Amniotic epithelial cell (primary cell): ENCODE results near the gene DLG4.
A peak's percentile ranks its signal among the peaks of the same experiment; 100 is the strongest.

Experiments
- DNase-seq: peaks from one replicate; pipeline ENCODE4 v3.0.0-alpha.2; 2010; ENCODE audit warnings: low read depth

The DLG4 gene

DNA sequence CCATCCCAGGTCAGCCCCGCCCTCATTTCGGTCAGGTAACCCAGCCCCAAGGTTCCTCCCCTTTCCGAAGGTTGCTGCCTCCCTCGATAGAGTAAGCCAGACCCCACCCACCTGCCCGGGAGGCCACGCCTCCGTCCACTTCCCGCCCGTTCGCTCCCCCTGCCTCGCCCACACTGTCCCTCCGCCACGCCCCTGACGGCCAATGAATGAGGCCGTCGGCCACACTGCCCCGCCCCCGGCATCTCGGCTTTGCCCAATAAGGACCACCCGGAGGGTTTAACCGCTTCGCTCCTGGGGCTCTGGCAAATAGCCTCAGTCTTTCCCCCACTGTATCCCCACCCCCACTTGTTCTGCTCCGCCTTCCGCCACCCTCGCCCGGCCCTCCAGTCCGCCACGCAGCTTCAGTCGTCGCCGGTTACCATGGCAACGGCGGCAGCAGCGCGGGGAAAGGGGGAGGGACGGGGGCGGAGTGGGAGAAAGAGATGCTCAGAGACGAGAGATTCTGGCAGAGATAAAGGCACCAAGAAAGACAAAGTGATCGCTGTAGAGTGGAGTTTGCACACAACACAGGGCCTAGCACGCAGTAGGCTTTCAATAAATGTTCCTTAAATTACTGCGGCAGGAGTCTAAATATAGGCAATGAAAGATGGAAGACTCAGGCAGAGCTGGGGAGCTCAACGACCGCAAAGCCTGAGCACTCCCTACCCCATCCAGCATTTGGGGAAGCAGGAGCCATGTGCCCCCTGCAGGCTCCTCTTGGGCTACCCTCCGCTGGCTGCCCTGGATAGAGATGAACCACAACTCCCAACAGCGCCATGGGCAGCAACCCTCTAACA lies 5.1 kb downstream of the DLG4 start:
- DNase-seq = peak; percentile 95

DNA sequence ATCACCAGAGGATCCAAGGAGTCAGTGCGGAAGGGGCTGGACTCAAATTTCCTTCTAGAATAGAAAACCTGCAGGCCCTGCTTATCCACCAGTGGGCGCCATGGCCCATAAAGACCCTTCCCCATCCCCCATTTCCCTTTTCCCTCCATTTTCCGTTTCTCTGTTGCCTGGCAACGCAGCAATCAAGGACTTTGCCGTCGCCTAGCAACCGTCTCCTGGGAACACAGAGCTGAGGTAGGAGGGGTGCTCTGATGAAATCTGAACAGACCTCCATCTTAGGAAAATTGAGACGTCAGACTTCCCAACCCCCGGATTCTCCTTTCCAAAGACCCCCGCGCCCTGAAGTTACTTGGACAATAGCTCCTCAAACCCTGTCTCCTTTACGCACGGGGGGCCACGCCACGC lies 5.7 kb downstream of the DLG4 start:
- peak; percentile 82 for DNase-seq

DNA sequence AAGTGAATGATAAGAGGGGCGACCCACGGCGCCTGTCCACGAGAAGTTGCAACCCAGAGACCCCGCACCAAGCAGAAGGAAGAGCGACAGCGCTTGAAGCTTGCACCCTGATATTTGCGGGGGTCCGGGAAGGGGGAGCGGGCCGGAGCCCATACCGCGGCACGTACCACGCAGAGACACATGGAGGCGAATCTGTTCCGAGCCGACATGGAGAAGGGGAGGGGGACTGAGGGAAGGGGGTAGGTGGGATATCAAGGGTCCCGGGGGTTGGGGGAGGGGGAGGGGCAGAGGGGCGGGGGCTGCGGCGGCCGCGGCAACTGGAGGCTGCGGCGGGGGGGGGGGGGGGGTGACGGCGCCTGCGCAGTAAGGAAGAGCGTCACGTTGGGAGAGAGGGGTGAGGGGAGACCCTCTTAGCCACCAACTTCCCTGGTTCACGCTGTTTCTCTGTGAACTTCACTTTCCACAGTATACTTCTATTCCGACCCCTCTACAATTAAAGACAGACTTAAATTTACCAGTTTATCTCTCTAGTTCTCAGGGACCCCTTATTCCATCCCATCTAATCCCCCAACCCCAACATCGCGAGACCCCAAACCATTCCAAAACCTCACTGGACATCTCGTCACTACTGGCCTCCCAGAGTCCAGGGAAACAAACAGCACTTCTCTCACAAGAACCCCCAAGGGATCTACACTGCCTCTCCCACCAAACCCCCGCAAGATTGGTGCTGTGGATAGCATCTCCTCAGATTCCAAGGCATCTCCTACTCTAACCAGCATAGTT lies 8.0 kb downstream of the DLG4 start:
- DNase-seq = no peak

DNA sequence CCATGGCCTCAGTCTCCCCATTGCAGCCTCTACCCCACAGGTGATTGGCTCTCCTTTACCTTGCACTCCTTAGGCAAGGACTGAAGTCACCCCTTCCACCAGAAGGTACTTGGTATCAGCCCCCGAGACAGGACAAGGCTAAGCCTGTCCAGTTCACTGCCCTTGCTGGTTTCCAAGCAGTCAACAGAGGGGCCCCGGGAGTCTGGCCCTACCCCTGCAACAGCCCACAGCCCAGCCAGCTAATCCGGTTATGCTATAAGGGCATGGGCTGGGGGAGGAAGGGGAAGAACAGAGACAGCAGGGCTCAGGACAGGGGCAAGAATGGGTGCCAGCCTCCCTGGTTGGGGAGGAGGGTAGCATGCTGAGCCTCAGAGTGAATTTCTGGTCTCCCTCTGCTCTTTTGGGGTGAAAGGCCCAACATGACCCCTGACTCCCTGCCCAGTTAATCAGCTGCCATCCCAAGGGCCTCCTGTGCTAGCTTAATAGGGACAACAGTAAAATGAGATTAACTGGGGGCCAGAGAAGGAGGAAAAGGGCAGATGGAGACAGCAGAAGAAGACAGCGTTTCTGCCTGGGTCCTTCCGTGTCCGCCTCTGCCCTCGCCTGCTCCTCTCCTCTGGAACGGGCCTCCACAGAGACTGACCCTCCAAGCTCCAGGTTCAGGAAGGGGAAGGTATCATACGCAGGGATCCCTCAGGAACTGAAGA lies 10.7 kb downstream of the DLG4 start:
- no peak for DNase-seq

DNA sequence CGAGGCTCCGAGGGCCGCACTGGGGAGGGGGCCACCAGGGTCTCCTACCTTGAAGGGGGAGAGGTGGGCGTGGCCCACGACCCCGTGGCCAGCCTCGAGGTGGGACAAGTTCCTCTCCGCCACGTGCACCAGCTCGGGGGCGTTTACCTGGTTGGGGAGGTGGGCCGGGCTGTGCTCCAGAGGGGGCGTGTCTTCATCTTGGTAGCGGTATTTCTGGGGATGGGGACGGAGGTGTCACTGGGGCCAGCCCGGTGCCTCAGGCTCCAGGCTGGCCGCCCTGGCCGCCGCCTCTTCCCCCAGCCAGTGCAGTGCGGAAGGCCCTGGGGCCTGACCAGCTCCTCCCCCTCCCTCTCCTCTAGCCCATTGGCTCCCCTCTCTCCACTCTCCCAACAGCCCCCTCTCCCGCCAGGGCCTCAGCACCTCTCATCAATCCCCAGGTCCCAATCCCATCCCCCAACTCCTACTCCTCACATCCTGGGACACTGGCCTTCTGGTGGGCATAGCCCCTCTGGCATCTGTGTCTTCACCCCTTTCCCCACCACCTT lies 11.5 kb downstream of the DLG4 start:
- DNase-seq = no peak

DNA sequence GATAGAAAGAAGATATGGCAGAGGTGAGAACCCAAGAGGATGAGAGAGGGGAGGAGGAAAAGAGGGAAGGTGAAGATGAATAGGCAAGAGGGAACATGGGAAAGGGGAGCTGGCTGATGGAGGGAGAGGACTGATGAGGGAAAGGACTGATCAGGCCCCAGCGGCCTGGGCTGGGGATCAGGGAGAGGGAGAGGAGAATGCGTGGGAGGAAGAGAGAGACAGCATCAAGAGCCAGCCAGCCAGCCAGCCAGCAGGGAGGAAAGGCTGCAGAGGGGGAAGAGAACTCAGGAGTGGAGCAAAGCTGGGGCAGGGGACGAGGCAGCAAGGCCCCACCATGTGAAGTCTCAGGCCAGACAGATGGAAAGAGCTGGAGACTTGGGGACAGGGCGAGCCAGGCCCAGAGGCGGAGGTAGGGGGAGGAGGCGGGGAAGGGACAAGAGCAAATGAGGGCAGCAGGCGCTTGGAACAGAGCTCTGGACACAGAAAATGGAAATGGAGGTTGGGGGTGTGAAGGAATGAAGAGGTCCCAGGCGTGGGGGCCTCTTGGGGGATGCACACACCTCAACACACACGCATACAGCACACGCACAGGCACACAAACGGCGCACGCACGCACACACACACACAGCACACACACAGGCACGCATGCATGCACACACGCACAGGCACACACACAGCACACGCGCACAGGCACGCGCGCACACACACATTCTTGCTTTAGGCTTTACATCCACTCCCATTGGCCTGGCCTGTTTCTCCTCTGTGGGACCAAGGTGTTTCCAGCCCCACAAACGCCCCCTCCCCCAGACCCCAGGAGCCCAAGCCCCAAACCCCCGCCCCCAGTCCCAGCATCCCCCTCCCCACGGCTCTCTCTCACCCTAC lies 12.3 kb downstream of the DLG4 start:
- peak; percentile 61 for DNase-seq

DNA sequence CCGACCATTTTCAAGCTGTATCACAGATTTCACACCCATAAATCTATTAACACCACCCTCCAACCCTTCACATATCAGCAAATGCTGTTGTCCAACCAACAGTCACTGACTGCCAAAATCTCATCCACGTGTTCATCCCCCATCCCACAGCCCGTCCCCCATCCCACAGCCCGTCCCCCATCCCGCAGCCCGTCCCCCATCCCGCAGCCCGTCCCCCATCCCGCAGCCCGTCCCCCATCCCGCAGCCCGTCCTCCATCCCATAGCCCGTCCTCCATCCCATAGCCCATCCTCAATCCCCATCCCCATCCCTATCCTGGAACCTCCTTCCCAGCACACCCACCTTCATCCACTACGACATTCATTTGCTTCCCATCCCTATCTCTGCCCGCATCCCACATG lies 14.1 kb downstream of the DLG4 start:
- DNase-seq = no peak

DNA sequence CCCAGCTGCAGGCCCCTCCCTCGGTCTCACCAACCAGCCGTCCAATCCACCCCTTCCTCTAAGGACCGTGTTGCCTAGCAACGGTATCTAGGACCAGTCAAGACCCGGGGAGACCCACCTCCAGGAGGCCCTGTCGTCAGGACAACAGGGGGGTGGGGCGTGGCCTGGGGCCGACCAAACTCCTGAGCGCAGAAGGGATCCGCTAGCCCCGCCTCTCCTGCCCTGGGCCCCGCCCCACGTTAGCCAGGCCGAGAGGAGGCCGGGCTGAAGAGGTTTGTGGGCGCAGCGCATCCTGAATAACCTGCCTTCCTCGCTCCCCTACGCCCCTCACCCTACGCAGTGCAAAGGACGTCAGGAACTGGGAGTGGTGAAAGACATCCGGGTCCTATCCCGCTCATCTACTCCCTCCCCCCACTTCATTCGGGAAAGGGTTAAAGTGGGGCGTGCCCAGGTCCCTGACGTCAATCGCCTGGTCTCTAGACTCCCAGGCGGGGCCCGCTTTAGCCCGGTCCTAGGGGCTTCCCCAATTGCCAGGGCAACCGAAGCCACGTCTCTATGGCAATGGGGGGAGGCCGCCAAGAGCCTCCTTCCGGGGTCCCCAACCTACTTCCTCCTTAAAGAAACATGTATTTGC lies 14.7 kb downstream of the DLG4 start:
- peak; percentile 83 for DNase-seq

DNA sequence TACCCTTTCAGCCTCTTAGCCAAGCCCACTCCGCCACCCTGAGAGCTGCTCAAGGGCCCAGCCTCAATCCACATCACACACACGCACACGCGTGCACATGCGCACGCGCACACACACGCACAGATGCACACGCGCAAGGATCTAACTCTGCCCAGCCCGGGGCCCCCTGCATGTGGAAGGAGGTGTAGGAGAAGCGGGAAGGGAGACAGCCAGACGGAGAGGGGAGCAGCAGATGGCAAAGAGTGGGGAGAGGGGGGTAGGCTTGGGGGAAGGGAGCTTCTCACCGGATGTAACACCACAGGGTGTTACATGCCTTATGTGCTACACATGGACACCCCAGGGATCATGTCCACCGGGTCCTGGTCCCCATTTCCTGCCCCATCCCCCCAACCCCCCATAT lies 15.3 kb downstream of the DLG4 start:
- no peak for DNase-seq

DNA sequence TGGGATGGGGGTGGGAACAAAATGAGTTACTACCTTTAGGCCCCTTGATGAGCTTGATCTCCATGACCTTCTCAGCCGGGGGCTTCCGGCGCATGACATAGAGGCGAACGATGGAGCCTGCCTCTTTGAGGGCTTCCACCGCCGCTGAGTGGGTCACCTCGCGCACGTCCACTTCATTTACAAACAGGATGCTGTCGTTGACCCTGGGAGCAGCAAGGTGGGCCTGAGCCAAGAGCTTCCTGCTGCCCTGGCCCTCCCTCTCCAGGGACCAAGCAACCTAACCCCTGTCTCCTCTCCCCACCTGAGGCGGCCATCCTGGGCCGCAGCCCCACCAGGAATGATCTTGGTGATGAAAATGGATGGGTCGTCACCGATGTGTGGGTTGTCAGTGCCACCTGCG lies 16.2 kb downstream of the DLG4 start:
- DNase-seq = no peak

DNA sequence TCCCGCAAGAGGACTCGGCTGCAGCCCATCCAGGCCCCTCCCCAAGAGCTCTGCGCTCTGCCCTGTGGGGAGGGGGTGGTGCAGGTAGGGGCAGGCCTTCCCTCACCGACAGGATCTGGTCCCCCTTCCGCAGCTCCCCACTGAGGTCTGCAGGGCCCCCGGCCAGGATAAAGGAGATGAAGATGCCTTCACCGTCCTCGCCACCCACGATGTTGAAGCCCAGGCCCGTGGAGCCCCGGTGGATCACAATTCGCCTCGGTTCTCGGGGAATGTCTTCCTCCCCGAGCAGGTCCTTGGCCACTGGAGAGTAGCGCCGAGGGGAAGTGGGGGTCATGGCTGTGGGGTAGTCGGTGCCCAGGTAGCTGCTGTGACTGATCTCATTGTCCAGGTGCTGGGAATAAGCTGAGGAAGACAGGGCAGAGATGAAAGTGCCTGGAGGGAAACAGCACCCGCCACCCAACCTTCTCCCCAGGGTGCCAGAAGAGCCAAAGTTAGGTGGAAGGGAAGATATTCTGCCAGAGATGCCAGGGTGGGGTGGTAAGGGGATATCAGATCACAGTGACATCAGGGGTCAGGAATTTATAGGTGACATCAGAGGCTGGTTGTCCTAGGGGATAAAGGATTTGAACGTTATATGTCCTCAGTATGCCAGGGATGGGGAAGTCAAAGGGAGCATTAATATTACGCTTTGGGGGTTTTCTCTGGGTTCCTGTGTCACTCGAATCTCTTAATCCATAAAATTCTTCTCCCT lies 22.8 kb downstream of the DLG4 start:
- DNase-seq = no peak

DNA sequence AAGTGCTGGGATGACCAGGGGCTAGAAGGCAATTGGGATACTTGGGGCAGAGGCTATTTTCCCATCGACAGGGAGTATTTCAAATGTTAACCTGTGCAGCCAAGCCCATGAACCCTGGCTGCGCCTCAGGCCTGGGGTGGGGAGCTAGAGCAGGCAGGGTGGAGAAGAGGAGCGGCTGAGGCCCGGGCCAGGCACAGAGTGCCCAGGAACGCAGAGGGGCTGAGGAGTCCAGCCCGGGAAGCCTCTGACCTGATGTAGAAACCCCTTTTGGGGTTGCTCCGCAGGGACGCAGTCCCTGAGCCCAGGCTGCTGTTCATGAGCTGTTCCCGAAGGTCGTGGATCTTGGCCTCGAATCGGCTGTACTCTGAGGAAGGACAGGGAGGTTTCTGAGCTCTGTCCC lies 23.7 kb downstream of the DLG4 start:
- DNase-seq = no peak

DNA sequence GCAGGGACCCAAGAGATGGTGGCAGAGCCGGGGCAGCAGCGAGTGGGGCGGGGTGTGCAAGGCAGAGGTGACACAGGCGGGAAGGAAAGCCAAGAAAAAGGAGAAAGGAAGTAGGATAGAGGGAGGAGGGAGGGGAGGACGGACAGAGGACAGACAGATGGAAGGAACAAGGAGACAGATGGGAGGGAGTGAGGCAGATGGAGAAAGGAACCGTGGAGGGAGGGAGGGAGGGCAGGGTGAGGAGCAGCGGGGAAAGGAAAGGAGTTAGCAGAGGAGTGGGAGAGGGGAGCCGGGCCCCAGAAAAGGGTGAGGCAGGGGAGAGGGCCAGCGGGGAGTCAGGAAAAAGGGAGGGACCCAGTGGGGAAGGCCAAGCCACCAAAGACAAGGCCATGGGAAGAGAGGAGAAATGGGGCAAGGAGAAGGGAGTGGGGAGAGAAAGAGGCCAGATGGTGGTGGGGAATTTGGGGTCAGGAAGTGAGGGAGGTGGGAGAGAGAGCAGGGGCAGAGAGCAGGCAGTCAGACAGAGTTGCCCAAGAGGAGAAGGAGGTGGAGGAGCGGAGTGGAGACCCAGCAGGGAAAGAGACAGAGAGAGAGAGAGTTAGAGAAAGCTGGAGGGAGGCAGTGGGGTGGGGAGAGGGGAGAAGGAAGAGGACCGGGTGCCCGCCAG lies 27.2 kb downstream of the DLG4 start:
- DNase-seq = no peak

DNA sequence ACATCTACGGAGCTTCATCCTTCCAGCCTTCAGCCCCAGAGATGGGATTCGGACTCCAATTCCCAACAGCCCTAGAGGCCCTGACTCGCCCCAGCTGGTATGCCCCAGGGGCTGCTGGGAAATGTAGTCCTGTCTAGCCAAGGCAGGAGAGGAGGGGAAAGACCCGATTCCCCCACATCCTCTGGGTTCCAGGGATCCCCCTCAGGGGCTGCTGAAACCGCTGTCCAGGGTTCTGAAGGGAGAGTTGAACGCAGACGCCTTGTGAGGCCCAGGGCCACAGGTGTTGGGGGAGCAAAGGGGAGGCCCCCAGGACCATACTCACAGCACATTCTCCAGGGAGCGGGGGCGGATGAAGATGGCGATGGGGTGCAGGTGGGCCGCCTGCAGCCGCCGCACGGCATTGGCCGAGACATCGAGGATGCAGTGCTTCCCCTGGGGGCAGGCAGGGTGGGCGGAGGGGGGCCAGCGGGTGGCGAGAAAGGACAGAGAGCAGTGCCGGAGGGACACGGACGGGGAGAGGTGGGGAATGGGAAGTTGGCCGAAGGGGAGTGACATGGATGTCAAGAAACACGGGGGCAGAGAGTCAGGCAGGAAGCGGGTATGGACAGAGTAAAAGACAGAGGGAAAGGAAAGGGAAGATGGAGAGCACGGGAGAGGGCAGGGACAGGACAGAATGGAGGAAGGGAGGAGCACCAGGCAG lies 27.9 kb downstream of the DLG4 start:
- DNase-seq = peak; percentile 29

DNA sequence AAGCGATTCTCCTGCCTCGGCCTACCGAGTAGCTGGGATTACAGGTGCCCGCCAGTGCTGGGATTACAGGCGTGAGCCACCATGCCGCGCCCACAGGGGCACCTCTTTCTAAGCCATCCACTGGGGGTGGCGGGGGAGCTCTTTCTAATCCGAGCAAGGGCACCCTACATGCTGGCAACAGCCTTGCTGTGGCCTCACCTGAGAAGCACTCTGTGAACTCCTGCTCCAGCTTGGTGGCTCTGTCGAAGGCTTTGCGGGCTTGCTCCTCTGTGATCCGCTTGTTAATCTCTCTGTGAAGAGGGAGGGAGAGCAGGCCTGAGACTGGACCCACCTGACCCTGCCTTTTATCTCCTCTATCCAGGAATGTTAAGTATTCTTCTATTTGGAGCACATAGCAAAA lies 28.6 kb downstream of the DLG4 start:
- no peak for DNase-seq

DNA sequence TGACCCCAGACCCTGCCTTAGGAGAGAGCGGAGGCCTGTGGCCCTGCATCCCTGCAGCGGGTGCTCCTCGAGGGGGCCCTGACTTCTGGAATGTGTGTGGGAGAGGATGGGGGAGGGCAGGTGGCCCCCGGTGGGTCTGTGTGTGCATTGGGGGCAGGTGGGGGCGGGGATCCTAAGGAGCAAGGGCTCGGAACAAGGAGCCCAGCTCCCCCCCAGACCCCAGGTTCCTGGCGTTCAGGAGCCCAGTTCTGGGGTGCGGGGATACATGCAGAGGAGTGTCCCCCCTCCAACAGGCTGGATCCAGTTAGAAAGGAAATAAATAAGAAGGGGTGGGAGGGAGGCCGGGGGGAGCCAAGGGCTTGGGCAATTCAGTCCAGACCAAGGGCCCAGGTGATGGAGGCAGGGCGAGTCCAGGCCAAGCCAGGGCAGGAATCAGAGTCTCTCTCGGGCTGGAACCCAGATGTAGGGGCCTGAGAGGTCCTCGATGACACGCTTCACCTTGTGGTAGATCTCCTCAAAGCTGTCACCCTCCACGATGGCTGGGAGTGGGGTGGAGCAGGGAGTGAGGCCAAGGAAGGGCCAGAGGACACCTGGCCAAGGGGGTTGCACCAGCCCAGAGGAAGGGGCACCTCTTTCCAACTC lies 29.2 kb downstream of the DLG4 start:
- DNase-seq = no peak

DNA sequence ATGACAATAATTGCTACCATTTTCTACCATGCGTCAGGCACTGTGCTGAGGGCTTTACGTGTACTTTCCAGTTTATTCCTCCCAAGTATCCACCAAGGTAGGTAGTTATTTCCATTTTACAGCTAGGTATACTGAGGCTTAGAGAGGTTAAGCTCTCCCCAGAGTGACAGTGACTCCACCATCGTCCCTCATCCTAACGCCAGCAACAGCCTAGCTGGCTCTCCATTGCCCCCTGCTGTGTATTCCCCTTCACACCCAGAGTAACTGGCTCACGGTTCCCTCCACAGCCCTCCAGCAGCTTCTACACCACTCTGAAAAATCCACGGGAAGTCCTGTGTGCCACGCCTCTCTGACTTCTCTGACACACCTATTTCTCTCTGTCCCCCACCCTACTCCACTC lies 33.4 kb downstream of the DLG4 start:
- DNase-seq = no peak

DNA sequence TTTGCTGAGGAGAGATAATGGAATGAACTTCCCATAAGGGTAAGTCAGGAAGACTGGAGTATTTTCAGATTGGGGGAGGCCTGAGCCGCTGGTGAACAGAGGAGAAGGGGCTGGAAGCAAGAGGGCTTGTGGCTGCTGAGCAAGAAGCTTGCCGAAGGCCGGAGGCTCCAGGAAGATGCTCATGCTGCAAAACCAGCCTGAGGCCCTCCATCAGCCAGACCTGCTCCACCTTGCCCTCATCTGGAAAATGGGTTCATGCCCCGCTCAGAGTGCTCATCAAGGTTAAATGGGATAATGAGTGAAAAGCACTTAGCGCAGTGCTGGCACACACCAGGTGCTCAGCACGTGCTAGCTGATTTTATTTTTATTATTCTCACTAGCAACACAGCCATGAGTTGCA lies 35.0 kb downstream of the DLG4 start:
- DNase-seq = no peak

DNA sequence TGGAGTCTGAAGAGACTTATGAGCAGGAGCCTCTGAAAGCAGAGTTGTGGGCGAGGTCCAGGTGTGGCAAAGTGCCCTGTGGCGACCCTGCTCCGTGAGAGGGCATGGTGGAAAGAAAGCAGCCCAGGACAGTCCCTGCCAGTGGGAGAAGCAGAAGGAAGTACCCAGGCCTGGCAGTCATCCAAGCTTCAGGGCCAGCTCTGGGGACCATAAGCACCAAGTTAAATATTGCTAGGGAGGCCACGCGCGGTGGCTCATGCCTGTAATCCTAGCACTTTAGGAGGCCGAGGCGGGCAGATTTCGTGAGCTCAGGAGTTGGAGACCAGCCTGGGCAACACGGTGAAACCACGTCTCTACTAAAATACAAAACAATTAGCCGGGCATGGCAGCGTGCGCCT lies 35.5 kb downstream of the DLG4 start:
- no peak for DNase-seq
